OCI-LY3 (cell line): ENCODE measurements around the gene HECTD1.
"Not testable (repeated sequence)": the region's sequence is repeated elsewhere in the genome, so short reads cannot be mapped to it uniquely, and the experiment has no call there.

Experiments used
- CTCF ChIP-seq: fragments of 200-600, 300-600 bp; sonication (generic); IDR thresholded peaks from 2 replicates; pipeline ENCODE4 v1.5.1; 2014; ENCODE audit warnings: antibody characterized with exemption, low read length, low read depth
- EZH2phosphoT487 ChIP-seq: fragments of 200-600 bp; shearing (Covaris generic); IDR thresholded peaks from 2 replicates; pipeline ENCODE4 v1.6.1; 2018; ENCODE audit warnings: antibody characterized with exemption, mixed run types, low read depth

- not testable (repeated sequence) for TF ChIP-seq CTCF, EZH2phosphoT487
Observed at GRCh38 chr14:31242161-31242940, 34.8 kb upstream of the HECTD1 start.
